ENCODE results near the gene CYTL1.

DNA sequence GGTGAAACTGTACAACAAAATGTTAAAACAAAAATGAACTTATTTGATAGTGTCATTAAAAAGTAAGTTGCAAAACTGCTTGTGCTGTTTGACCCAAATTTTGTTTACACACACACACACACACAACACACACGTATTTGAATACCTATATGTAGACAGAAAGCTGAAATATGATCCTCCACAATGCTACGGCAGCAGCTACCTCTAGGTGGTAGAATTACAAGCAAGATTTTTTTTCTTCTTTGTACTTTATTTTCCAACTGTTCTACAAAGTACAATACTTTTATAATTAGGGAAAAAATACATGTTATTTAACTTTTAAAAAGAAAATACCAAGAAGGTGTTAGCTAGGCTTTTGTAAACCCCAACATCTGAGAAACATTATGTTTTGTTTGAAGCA, 1.2 kb downstream of the CYTL1 start:
- no peak for TF ChIP-seq MYC (IDR thresholded peaks at IDR 0.05; ENCODE audit: low read depth, low read length)
- TF ChIP-seq, protein P1, sequence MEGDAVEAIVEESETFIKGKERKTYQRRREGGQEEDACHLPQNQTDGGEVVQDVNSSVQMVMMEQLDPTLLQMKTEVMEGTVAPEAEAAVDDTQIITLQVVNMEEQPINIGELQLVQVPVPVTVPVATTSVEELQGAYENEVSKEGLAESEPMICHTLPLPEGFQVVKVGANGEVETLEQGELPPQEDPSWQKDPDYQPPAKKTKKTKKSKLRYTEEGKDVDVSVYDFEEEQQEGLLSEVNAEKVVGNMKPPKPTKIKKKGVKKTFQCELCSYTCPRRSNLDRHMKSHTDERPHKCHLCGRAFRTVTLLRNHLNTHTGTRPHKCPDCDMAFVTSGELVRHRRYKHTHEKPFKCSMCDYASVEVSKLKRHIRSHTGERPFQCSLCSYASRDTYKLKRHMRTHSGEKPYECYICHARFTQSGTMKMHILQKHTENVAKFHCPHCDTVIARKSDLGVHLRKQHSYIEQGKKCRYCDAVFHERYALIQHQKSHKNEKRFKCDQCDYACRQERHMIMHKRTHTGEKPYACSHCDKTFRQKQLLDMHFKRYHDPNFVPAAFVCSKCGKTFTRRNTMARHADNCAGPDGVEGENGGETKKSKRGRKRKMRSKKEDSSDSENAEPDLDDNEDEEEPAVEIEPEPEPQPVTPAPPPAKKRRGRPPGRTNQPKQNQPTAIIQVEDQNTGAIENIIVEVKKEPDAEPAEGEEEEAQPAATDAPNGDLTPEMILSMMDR (IDR thresholded peaks at IDR 0.05; ENCODE audit: extremely low read depth in 1 of 2, insufficient read depth in 1 of 2, low read depth in 1 of 2, low read length in 2 of 2) = no peak
- TF ChIP-seq POLR2AphosphoS5 (IDR thresholded peaks at IDR 0.05; ENCODE audit: insufficient read depth, low read depth, low read length) = no peak
- no peak for TF ChIP-seq POLR2A (IDR thresholded peaks at IDR 0.05; ENCODE audit: low read depth, low read length)
- no peak for TF ChIP-seq EZH2 (IDR thresholded peaks at IDR 0.05; ENCODE audit: borderline replicate concordance, low read depth, low read length, severe bottlenecking)
